Bronchial epithelial cell (primary cell): ENCODE measurements around the gene FGF18. TPM values are rescaled to one million over a fixed set of nuclear protein-coding genes. Genes with fewer than 3 reads are reported as not detected.
"Not testable (repeated sequence)": the region's sequence is repeated elsewhere in the genome, so short reads cannot be mapped to it uniquely, and the experiment has no call there.

Experiments used
- DNase-seq: peaks from one replicate; pipeline ENCODE4 v3.0.0-alpha.2; 2010; ENCODE audit warnings: low read depth
- FAIRE-seq: peaks from 2 replicates; lab custom pipeline; 2011; peaks lifted over from hg19 to GRCh38; lab: Jason Lieb, UNC
- H3K27me3 ChIP-seq: 2 replicates; pipeline ENCODE4 v1.5.1; 2011; ENCODE audit warnings: low read length; ENCODE audit not compliant: control insufficient read depth, insufficient read depth
- H3K36me3 ChIP-seq: 2 replicates; pipeline ENCODE4 v1.5.1; 2011; ENCODE audit warnings: low read length; ENCODE audit not compliant: control insufficient read depth, insufficient read depth
- H3K4me3 ChIP-seq: 2 replicates; pipeline ENCODE4 v1.5.1; 2011; ENCODE audit warnings: mild to moderate bottlenecking, low read depth, low read length, control low read depth
- total RNA-seq: library from RNA; depleted of rRNA; stranded (reverse); fragments of >200 nt; gene quantifications from 2 replicates; pipeline ENCODE4 v1.2.1, GENCODE V29; 2014
- TF ChIP-seq, protein P1 (sequence below): IDR thresholded peaks from 2 replicates; pipeline ENCODE4 v1.5.1; 2011; ENCODE audit warnings: mild to moderate bottlenecking, moderate library complexity, low read length, control low read depth, inconsistent platforms; ENCODE audit not compliant: insufficient read depth, severe bottlenecking

FGF18 gene
- total RNA-seq, 1 donor from 2014 or later: not detected

DNA sequence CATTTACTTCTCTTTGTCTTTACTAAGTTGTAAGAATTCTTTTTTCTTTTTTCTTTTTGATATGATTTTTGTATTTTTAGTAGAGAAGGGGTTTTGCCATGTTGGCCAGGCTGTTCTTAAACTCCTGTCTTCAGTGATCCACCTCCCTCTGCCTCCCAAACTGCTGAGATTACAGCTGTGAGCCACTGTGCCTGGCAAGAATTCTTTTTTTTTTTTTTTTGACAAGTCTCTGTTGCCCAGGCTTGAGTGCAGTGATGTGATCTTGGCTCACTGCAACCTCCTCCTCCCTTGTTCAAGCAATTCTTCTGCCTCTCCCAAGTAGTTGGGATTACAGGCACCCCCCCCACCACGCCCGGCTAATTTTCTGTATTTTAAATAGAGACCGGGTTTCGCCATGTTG lies 21.8 kb upstream of the FGF18 start:
- Histone ChIP-seq H3K27me3 (no peaks in the 10 kb centered on the region), H3K4me3 (no peak overlapping the region), H3K36me3 (peaks cover 25% of the 10 kb centered on the region)
- TF ChIP-seq, protein P1, sequence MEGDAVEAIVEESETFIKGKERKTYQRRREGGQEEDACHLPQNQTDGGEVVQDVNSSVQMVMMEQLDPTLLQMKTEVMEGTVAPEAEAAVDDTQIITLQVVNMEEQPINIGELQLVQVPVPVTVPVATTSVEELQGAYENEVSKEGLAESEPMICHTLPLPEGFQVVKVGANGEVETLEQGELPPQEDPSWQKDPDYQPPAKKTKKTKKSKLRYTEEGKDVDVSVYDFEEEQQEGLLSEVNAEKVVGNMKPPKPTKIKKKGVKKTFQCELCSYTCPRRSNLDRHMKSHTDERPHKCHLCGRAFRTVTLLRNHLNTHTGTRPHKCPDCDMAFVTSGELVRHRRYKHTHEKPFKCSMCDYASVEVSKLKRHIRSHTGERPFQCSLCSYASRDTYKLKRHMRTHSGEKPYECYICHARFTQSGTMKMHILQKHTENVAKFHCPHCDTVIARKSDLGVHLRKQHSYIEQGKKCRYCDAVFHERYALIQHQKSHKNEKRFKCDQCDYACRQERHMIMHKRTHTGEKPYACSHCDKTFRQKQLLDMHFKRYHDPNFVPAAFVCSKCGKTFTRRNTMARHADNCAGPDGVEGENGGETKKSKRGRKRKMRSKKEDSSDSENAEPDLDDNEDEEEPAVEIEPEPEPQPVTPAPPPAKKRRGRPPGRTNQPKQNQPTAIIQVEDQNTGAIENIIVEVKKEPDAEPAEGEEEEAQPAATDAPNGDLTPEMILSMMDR: no peak
- DNase-seq (no peak), FAIRE-seq (no peak)

- H3K4me3 ChIP-seq, FAIRE-seq, DNase-seq, H3K27me3 ChIP-seq: not testable (repeated sequence)
- peaks cover 23% of the 10 kb centered on the region for H3K36me3 ChIP-seq
Observed at GRCh38 chr5:171398660-171399059, 20.8 kb upstream of the FGF18 start.

GRCh38 chr5:171400169-171400568 lies 19.3 kb upstream of the FGF18 start:
- Histone ChIP-seq H3K27me3 (no peaks in the 10 kb centered on the region), H3K4me3 (no peak overlapping the region), H3K36me3 (peaks cover 16% of the 10 kb centered on the region)
- FAIRE-seq (no peak), DNase-seq (no peak)
- TF ChIP-seq, protein P1: no peak

GRCh38 chr5:171401167-171401947 lies 18.1 kb upstream of the FGF18 start:
- no peaks in the 10 kb centered on the region for H3K27me3 ChIP-seq
- DNase-seq: no peak
- TF ChIP-seq, protein P1: no peak
- H3K36me3 ChIP-seq: peaks cover 16% of the 10 kb centered on the region
- no peak for FAIRE-seq
- no peak overlapping the region for H3K4me3 ChIP-seq

DNA sequence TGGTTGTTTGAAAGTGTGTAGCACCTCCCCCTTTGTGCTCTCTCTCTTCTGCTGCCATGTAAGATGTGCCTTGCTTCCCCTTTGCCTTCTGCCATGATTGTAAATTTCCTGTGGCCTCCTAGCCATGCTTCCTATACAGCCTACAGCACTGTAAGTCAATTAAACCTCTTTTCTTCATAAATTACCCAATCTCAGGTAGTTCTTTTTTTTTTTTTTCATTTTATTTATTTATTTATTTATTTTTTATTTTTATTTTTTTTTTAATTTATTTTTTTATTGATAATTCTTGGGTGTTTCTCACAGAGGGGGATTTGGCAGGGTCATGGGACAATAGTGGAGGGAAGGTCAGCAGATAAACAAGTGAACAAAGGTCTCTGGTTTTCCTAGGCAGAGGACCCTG lies 16.7 kb upstream of the FGF18 start:
- not testable (repeated sequence) for H3K27me3 ChIP-seq, H3K4me3 ChIP-seq, FAIRE-seq, DNase-seq
- H3K36me3 ChIP-seq: peaks cover 17% of the 10 kb centered on the region

- TF ChIP-seq, protein P1: peak; percentile 18
- Histone ChIP-seq H3K4me3 (no peak overlapping the region), H3K27me3 (no peaks in the 10 kb centered on the region), H3K36me3 (peaks cover 10% of the 10 kb centered on the region)
- DNase-seq (no peak), FAIRE-seq (no peak)
Observed at GRCh38 chr5:171405615-171406014, 13.8 kb upstream of the FGF18 start.

- H3K4me3 ChIP-seq: no peak overlapping the region
- FAIRE-seq (no peak), DNase-seq (no peak)
- TF ChIP-seq, protein P1: no peak
- H3K27me3 ChIP-seq: no peaks in the 10 kb centered on the region
- peaks cover 8% of the 10 kb centered on the region for H3K36me3 ChIP-seq
Observed at GRCh38 chr5:171407234-171407633, 12.2 kb upstream of the FGF18 start.
